ENCODE results near the gene PDIA6.

The PDIA6 gene

DNA sequence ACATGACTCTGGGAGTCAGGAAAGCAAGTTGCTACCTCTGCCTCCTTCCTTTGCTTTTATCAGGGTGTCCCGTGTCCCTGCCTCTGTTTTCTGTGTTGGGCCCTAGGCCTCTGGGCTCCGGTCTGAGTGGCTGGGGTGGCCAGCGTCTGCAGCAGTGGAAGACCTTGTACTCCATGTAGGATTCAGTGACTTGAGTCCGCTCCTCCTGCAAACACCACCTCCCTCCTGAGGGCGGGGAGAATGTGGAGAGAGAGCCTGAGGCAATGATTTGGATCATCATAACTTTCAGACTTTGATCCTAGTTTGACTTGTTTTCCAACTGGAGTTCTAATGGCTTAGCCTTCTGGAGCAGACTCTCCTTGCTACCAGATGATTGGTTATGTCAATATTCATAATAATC, 60.3 kb downstream of the PDIA6 start:
- H3K4me3 ChIP-seq (replicated peaks in 1 of 2; ENCODE audit: low read depth in 2 of 2, low read length in 2 of 2): no peak overlapping the region
- DNase-seq (ENCODE audit: low read depth in 2 of 2): no peak
- TF ChIP-seq, protein P1, sequence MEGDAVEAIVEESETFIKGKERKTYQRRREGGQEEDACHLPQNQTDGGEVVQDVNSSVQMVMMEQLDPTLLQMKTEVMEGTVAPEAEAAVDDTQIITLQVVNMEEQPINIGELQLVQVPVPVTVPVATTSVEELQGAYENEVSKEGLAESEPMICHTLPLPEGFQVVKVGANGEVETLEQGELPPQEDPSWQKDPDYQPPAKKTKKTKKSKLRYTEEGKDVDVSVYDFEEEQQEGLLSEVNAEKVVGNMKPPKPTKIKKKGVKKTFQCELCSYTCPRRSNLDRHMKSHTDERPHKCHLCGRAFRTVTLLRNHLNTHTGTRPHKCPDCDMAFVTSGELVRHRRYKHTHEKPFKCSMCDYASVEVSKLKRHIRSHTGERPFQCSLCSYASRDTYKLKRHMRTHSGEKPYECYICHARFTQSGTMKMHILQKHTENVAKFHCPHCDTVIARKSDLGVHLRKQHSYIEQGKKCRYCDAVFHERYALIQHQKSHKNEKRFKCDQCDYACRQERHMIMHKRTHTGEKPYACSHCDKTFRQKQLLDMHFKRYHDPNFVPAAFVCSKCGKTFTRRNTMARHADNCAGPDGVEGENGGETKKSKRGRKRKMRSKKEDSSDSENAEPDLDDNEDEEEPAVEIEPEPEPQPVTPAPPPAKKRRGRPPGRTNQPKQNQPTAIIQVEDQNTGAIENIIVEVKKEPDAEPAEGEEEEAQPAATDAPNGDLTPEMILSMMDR (IDR thresholded peaks at IDR 0.05; ENCODE audit: low read depth, low read length): no peak

DNA sequence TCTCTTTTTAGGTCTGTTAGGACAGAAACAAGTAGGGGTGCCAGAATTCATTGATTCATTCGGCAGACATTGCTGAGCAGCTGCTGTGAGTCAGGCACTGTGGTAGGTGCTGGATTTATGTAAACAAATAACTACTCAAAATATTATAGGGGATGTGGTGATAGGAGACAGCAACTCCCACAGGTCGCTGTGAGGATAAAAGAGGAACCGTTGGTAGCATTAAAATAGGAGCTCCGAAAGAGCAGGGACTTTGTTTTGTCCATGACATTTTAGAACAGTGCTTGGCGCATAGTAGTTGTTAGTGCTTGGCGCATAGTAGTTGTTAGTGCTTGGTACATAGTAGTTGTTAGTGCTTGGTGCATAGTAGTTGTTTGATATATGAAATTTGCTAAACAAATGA, 62.0 kb downstream of the PDIA6 start:
- DNase-seq (ENCODE audit: low read depth in 2 of 2): peak in 1 of 2 donors; percentile 47
- no peak overlapping the region for H3K4me3 ChIP-seq (replicated peaks in 1 of 2; ENCODE audit: low read depth in 2 of 2, low read length in 2 of 2)
- TF ChIP-seq, protein P1 (IDR thresholded peaks at IDR 0.05; ENCODE audit: low read depth, low read length): no peak

DNA sequence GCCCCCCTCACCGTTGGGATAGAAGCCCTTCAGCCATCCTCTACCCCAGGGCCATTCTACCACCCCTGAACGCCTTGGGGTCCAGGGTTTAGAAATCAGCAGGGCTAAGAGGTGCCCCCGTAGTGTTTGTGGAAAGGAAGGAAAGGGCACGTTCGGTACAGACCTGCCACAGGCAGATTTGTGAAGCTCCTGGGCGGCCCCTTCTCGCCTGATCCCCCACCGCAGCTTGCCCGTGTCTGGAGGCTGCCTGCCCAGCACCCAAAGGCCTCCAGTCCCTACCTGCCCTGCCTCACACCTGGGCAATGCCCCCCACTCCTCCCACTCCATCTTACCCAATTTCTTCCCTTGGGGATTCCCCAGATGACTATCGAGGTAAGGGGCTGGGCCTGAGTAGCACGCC, 69.9 kb downstream of the PDIA6 start:
- TF ChIP-seq, protein P1 (IDR thresholded peaks at IDR 0.05; ENCODE audit: low read depth, low read length): no peak
- H3K4me3 ChIP-seq (replicated peaks in 1 of 2; ENCODE audit: low read depth in 2 of 2, low read length in 2 of 2): no peak overlapping the region
- no peak for DNase-seq (ENCODE audit: low read depth in 2 of 2)

DNA sequence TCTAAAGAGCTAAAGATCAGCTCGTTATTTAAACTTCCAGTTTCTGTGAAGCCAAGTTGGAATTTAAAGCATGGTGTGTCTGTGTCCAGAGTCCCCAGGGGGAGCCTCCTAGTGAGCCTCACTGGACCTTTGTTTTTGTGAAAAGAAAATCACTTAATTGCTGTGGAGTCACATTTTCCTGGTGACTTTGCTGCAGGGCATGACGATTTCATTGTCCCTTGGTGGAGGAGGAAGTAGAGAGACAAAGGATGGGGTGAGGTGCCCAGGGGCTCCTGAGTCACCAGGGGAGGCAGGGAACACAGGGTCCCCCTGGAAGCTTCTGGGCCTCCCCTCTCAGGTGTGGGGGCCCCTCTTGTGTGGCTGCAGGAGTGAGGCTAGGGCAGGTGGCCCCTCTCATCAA, 71.4 kb downstream of the PDIA6 start:
- no peak overlapping the region for H3K4me3 ChIP-seq (replicated peaks in 1 of 2; ENCODE audit: low read depth in 2 of 2, low read length in 2 of 2)
- TF ChIP-seq, protein P1 (IDR thresholded peaks at IDR 0.05; ENCODE audit: low read depth, low read length): no peak
- DNase-seq (ENCODE audit: low read depth in 2 of 2): no peak

DNA sequence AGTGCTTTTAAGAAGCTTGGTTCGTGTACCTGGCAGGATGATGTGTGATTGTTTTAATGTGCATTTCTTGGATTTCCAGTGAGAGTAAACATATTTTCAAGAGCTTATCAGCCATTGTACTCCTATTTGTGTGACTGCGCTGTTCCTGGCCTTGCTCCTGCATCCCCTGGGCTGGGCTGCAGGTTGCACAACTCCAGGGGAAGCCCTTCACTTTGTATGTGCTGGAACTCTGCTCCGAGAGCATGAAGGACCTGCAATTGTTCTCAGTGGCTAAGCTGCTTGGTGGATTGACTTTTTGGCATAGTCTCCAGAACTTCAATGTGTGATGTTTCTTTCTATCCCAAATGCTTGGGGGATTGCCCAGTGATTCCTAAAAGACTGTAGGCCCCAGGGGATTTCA, 72.4 kb downstream of the PDIA6 start:
- no peak overlapping the region for H3K4me3 ChIP-seq (replicated peaks in 1 of 2; ENCODE audit: low read depth in 2 of 2, low read length in 2 of 2)
- TF ChIP-seq, protein P1 (IDR thresholded peaks at IDR 0.05; ENCODE audit: low read depth, low read length): no peak
- peak in 1 of 2 donors; percentile 48 for DNase-seq (ENCODE audit: low read depth in 2 of 2)

DNA sequence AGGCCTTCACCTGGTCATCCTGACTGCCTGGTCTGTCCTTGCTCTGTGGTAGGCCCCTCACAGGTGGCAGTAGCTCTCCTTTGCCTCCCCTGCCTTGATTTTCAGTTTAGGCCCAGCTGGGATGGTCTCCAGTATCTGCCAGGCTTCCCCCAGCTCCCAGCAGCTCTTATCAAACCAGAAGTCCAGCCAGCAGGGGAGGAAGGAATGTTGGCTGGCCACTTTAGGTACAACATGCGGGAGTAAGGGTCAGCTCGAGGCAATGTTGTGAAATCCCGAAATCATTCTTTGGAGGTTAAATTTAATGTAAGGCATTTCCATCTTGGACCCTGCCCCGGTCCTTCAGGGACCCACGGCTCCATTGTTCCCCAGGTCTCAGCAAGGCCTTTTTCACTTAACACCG, 74.4 kb downstream of the PDIA6 start:
- H3K4me3 ChIP-seq (replicated peaks in 1 of 2; ENCODE audit: low read depth in 2 of 2, low read length in 2 of 2): no peak overlapping the region
- no peak for DNase-seq (ENCODE audit: low read depth in 2 of 2)
- TF ChIP-seq, protein P1 (IDR thresholded peaks at IDR 0.05; ENCODE audit: low read depth, low read length): no peak

DNA sequence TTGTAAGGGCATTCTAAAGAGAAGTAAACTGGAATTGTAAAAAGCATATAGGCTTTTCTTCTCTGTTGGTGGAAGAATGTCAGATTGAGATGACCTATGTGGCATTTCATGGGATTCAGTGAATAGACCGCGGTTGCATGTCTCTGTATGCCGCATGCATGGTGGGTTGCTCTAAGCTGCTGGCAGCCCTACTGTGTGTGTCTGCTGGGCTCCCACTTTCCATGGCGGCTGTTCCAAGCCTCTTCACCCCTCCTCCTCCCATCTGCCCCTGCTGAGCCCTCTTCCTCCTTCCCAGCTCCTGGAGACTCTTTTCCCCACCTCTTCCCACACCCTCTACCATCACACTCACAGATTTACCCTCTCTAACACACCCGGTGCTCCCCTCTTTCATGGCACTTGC, 78.6 kb downstream of the PDIA6 start:
- no peak overlapping the region for H3K4me3 ChIP-seq (replicated peaks in 1 of 2; ENCODE audit: low read depth in 2 of 2, low read length in 2 of 2)
- DNase-seq (ENCODE audit: low read depth in 2 of 2): no peak
- TF ChIP-seq, protein P1 (IDR thresholded peaks at IDR 0.05; ENCODE audit: low read depth, low read length): no peak

Measured in cardiac fibroblast (primary cell).